HG02763 (cell line): ENCODE data around the gene MRPS18A.
"Not testable (repeated sequence)": the region's sequence is repeated elsewhere in the genome, so short reads cannot be mapped to it uniquely, and the experiment has no call there.

Source experiments
- ATAC-seq: cut with Tn5 transposase; IDR thresholded peaks from one replicate; pipeline ENCODE4 v1.9.1; 2021; ENCODE audit warnings: mild to moderate bottlenecking, moderate library complexity; ENCODE audit not compliant: unreplicated experiment

MRPS18A gene

GRCh38 chr6:43717822-43718221, 30.2 kb upstream of the MRPS18A start:
- ATAC-seq, result no peak

- ATAC-seq, result no peak
Observed at GRCh38 chr6:43717389-43717788, 29.8 kb upstream of the MRPS18A start.

GRCh38 chr6:43716099-43716498, 28.5 kb upstream of the MRPS18A start:
- no peak for ATAC-seq

GRCh38 chr6:43715056-43715788, 27.6 kb upstream of the MRPS18A start:
- ATAC-seq, result peak; percentile 87

GRCh38 chr6:43714311-43715055, 26.9 kb upstream of the MRPS18A start:
- ATAC-seq, result peak; percentile 30

GRCh38 chr6:43713643-43714310, 26.2 kb upstream of the MRPS18A start:
- ATAC-seq, result no peak

GRCh38 chr6:43712579-43712978, 25.0 kb upstream of the MRPS18A start:
- no peak for ATAC-seq

- ATAC-seq, result no peak
Observed at GRCh38 chr6:43710576-43710975, 23.0 kb upstream of the MRPS18A start.

GRCh38 chr6:43709654-43710303, 22.2 kb upstream of the MRPS18A start:
- ATAC-seq, result no peak

- ATAC-seq, result no peak
Observed at GRCh38 chr6:43708860-43709653, 21.5 kb upstream of the MRPS18A start.

GRCh38 chr6:43707767-43708166, 20.2 kb upstream of the MRPS18A start:
- no peak for ATAC-seq

- ATAC-seq, result no peak
Observed at GRCh38 chr6:43707269-43707668, 19.7 kb upstream of the MRPS18A start.

GRCh38 chr6:43706788-43707187, 19.2 kb upstream of the MRPS18A start:
- no peak for ATAC-seq

- no peak for ATAC-seq
Observed at GRCh38 chr6:43705996-43706395, 18.4 kb upstream of the MRPS18A start.

- ATAC-seq, result no peak
Observed at GRCh38 chr6:43703512-43704429, 16.2 kb upstream of the MRPS18A start.

- no peak for ATAC-seq
Observed at GRCh38 chr6:43702534-43703440, 15.2 kb upstream of the MRPS18A start.

GRCh38 chr6:43702171-43702533, 14.6 kb upstream of the MRPS18A start:
- ATAC-seq, result no peak

GRCh38 chr6:43700939-43701560, 13.5 kb upstream of the MRPS18A start:
- ATAC-seq, result not testable (repeated sequence)
